Measurements from ENCODE around the gene SPON1. TPM values are rescaled to one million over a fixed set of nuclear protein-coding genes. Genes with fewer than 3 reads are reported as not detected.

The SPON1 gene
- polyA plus RNA-seq, 2 of the 4 experiments (the other 2 are of a cell fraction): not detected

DNA sequence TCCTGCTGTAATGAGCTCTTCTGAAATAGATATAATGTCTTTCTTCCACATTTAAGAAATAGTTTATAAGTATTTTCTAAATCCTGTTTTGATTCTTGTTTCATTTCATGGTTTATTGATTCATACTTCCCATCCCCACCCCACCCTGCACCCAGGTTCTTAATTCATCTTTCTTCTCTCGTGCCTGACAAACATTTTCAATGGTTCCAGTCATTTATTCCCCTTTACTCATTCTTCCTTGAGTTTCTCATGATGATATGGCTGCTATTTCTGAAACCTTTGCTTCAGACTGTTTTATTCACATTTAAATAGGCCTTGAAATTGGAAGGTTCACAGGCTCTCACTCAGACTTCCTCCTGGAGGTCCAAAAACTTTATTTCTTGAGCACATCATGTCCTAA, 142.9 kb downstream of the SPON1 start:
- Histone ChIP-seq H3K4me1 (no peaks in the 10 kb centered on the region), H3K9me3 (no peaks in the 10 kb centered on the region), H3K4me2 (no peak overlapping the region), H3K4me3 (no peak overlapping the region), H3K27ac (no peak overlapping the region)
- ChIA-PET CTCF (no interaction called here), POLR2A (no interaction called here)
- no peak for ATAC-seq
- FAIRE-seq: no peak
- TF ChIP-seq GATA3 (IDR thresholded peaks at IDR 0.05; ENCODE audit: borderline replicate concordance) (no peak), TFCP2L1 (CRISPR knock-in tag; IDR thresholded peaks at IDR 0.05) (no peak), HEYL (CRISPR knock-in tag; IDR thresholded peaks at IDR 0.05) (no peak), CBX8 (IDR thresholded peaks at IDR 0.05) (no peak), CHD2 (IDR thresholded peaks at IDR 0.05; ENCODE audit: low read length, partially characterized antibody) (no peak)
- TF ChIP-seq, protein P1, sequence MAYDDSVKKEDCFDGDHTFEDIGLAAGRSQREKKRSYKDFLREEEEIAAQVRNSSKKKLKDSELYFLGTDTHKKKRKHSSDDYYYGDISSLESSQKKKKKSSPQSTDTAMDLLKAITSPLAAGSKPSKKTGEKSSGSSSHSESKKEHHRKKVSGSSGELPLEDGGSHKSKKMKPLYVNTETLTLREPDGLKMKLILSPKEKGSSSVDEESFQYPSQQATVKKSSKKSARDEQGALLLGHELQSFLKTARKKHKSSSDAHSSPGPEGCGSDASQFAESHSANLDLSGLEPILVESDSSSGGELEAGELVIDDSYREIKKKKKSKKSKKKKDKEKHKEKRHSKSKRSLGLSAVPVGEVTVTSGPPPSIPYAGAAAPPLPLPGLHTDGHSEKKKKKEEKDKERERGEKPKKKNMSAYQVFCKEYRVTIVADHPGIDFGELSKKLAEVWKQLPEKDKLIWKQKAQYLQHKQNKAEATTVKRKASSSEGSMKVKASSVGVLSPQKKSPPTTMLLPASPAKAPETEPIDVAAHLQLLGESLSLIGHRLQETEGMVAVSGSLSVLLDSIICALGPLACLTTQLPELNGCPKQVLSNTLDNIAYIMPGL (CRISPR knock-in tag; IDR thresholded peaks at IDR 0.05; ENCODE audit: borderline replicate concordance): no peak
- 6% methylated on average over 1 of the region's 1 CpG for WGBS (ENCODE audit: missing lambda C conversion rate)
- no peak for DNase-seq (ENCODE audit: low read depth in 1 of 2, low spot score in 1 of 2)

DNA sequence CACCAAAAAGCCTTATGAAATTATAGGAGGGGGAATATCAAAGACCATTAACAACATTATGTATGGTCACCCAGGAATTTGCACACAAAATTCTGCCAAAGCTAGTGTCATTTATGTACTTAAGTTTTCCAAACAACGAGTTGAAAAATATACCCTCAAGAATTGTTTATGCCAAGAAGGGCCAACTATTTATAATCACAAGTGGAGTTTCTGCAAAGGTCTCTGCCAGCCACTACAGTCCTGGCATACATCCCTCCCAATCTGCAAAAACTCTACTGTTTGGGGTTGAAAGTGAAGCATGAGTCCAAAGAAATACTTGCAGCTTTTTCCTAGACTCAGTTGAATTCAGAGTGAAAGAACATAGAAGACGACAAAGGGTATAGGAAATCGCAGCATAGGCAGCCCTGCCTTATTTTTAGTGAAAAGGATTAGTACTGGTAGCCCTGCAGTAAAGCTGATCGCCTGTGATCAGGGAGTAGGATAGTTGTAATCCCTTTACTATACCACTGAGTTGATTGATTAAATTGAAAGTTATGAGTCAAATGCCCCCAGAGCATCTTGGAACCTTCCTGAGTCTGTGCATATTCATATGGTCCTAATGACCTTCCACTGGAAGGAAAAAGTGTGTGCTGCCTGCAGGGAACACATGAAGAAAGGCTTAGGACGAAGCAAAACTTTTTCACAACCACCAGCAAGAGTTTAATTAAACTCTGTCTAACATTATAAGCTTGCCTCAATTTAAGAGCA, 144.0 kb downstream of the SPON1 start:
- TF ChIP-seq TP53 (CRISPR knock-in tag; IDR thresholded peaks at IDR 0.05) (no peak), POLR2AphosphoS2 (conservative IDR thresholded peaks at IDR 0.05; ENCODE audit: low read length) (no peak)
- TF ChIP-seq, protein P2, sequence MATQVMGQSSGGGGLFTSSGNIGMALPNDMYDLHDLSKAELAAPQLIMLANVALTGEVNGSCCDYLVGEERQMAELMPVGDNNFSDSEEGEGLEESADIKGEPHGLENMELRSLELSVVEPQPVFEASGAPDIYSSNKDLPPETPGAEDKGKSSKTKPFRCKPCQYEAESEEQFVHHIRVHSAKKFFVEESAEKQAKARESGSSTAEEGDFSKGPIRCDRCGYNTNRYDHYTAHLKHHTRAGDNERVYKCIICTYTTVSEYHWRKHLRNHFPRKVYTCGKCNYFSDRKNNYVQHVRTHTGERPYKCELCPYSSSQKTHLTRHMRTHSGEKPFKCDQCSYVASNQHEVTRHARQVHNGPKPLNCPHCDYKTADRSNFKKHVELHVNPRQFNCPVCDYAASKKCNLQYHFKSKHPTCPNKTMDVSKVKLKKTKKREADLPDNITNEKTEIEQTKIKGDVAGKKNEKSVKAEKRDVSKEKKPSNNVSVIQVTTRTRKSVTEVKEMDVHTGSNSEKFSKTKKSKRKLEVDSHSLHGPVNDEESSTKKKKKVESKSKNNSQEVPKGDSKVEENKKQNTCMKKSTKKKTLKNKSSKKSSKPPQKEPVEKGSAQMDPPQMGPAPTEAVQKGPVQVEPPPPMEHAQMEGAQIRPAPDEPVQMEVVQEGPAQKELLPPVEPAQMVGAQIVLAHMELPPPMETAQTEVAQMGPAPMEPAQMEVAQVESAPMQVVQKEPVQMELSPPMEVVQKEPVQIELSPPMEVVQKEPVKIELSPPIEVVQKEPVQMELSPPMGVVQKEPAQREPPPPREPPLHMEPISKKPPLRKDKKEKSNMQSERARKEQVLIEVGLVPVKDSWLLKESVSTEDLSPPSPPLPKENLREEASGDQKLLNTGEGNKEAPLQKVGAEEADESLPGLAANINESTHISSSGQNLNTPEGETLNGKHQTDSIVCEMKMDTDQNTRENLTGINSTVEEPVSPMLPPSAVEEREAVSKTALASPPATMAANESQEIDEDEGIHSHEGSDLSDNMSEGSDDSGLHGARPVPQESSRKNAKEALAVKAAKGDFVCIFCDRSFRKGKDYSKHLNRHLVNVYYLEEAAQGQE (IDR thresholded peaks at IDR 0.05): no peak
- no peaks in the 10 kb centered on the region for H3K9me3 ChIP-seq
- POLR2A ChIA-PET: no interaction called here
- H3K27ac ChIP-seq: no peak overlapping the region
- ATAC-seq (no peak), DNase-seq (ENCODE audit: low read depth in 1 of 2, low spot score in 1 of 2) (no peak), FAIRE-seq (no peak)
- CTCF ChIA-PET: interaction anchor here (1.1 to 2.2 kb wide), 2 partner anchors 16 to 42 kb away, joined by 3 to 5 read pairs; no protein-coding TSS in a partner anchor
- H3K4me3 ChIP-seq: no peak overlapping the region
- no peak overlapping the region for H3K4me2 ChIP-seq
- 0% methylated on average over 5 of the region's 5 CpGs for WGBS (ENCODE audit: missing lambda C conversion rate)
- no peaks in the 10 kb centered on the region for H3K4me1 ChIP-seq

DNA sequence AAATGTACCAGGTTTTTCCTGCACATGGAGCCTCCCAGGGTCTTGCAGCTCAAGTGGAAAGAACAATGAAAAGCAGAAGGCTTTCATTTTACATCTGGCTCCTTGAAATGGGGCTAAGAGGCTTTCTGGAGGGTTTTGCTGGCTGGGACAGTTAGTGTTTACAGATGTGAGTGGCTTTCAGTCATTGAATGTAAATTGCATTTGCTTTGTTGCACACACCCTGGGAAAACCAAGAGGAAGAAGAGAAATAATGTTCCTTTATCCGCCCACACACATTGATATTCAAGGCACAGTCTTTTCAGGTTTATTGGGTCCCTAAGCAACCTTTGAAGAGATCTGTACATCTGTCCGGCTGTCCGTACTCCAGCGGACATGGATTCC, 144.5 kb downstream of the SPON1 start:
- H3K27ac ChIP-seq: no peak overlapping the region
- POLR2A ChIA-PET: interaction anchor here (0.6 kb wide), 1 partner anchor 10 kb away, joined by 3 read pairs; no protein-coding TSS in a partner anchor
- DNase-seq (ENCODE audit: low read depth in 1 of 2, low spot score in 1 of 2) (no peak), ATAC-seq (no peak), FAIRE-seq (no peak)
- H3K4me2 ChIP-seq: no peak overlapping the region
- CTCF ChIA-PET: interaction anchor here (1.1 to 2.2 kb wide), 2 partner anchors 16 to 42 kb away, joined by 3 to 5 read pairs; no protein-coding TSS in a partner anchor
- H3K4me1 ChIP-seq: no peaks in the 10 kb centered on the region
- no peak overlapping the region for H3K4me3 ChIP-seq
- TF ChIP-seq NFE2L2 (conservative IDR thresholded peaks at IDR 0.05; ENCODE audit: low read length) (no peak), SMC3 (IDR thresholded peaks at IDR 0.05) (no peak), EHF (CRISPR knock-in tag; IDR thresholded peaks at IDR 0.05) (no peak), KDM5A (IDR thresholded peaks at IDR 0.05) (no peak), HDAC2 (IDR thresholded peaks at IDR 0.05) (no peak), FOSB (CRISPR knock-in tag; IDR thresholded peaks at IDR 0.05) (no peak), NR3C1 (IDR thresholded peaks at IDR 0.05) (no peak), HOXB13 (CRISPR knock-in tag; IDR thresholded peaks at IDR 0.05; ENCODE audit: low read depth) (no peak)
- 72% methylated on average over 4 of the region's 4 CpGs for WGBS (ENCODE audit: missing lambda C conversion rate)
- no peaks in the 10 kb centered on the region for H3K9me3 ChIP-seq

Data from A549 (cell line).